HG02885 (cell line): Measurements from ENCODE around the gene KRT28.

Experiments used
- ATAC-seq: cut with Tn5 transposase; IDR thresholded peaks from one replicate; pipeline ENCODE4 v1.9.1; 2021; ENCODE audit warnings: mild to moderate bottlenecking; ENCODE audit not compliant: unreplicated experiment, poor library complexity

The KRT28 gene

GRCh38 chr17:40799859-40800258 lies at the start of gene KRT28:
KRT28 (minus strand) TSS chr17:40799959; CDS start chr17:40799893, 66 bp downstream.
- ATAC-seq: no peak

DNA sequence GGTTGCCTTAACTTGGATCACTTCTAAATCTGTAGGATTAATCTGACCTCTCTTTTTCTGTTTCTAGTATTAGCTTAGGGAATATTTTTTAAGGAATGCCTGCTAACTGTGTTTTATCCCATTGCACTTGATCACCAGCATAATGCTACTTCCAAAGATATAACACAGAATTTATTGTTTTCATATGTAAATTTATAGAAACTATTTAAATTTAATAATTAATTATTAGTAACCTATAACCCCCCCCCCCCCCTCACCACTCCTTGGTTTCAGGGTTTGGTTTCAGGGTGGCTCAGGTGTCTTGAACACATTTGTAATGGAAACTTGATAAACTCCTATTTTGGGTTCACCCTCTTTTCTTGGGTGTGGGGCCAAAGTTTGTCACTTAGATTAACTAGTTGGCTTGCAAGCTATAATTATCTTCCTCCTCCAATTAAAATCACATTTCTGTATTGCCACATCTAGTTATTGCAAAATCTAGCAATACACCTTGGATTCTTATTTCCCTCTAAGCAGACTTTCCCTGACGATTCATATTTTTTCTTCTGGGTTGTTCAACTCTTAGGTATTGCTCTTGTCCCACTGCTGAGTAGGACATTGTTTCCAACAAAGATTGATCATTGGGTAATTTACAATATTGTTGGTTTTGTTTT lies 49.0 kb upstream of the KRT28 start:
- ATAC-seq: no peak

DNA sequence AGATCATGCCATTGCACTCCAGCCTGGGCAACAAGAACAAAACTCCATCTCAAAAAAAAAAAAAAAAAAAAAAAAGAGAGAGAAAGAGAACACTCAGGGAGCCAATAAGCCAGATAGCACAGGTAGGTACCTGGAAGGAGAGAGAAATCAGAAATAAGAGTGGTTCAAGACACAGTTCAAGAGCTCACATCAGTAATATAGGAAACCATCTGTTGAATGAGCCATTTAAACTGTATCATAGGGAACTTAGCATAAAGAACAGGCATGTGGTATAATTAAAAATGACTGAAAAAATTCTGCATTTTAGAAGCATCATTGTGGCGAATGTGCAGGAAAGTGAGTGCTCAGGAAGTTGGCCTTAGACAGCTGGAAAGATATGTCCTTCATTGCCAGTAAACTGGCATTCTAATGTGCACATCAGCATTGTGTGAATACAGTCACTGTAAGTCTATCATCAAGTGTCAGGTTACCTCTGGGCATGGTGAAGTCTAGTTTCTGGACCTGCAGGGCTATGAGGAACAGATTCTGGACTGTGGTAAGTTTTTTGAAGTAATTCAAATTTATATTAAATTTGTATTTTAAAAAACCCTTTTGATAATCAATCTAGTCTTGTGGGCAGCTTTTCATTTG lies 46.9 kb upstream of the KRT28 start:
- no peak for ATAC-seq

DNA sequence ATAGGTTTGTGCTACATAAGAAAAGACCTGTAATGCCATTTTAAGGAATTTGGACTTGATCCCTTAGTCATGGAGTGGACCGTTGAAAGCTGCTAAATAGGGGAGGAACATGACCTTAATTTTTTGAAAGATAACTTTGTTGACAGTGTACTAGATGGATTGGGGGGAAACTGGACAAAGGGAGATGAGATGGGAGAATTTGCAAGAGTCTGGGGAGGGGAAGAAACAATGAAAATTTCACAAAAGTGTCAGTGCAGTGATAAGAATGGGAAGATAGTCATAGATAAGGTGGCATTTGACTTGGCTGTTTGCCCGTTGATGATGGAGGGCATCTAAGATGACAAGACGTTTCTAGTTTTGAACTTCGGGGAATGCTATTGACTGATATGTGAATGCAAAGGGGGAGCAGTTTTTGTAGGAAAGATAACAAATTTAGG lies 44.9 kb upstream of the KRT28 start:
- no peak for ATAC-seq

DNA sequence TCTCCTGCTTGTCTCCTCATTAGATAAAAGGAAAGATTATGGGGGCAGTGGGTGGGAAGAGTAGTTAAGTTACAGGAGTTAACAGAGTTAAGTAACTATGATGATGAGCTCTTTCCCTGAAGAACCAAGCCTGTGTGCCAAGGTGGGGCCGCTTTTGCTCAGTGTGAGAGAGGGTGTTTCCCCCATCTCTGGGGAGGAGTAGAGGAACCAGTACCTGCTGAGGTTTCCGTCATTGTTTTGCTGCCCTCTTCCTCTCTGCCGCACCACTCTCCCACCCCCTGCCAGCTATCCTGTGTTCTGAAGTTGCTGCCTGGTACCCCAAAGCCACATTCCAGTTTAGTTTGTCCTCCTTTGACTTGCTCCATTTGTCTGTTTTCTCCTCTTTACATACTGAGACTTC lies 43.5 kb upstream of the KRT28 start:
- no peak for ATAC-seq

- no peak for ATAC-seq
Measured at GRCh38 chr17:40841246-40841645, 41.5 kb upstream of the KRT28 start.

- no peak for ATAC-seq
Measured at GRCh38 chr17:40839194-40839593, 39.4 kb upstream of the KRT28 start.

GRCh38 chr17:40836020-40836419 lies 36.3 kb upstream of the KRT28 start:
- ATAC-seq: no peak

- ATAC-seq: no peak
Measured at GRCh38 chr17:40833882-40834281, 34.1 kb upstream of the KRT28 start.

DNA sequence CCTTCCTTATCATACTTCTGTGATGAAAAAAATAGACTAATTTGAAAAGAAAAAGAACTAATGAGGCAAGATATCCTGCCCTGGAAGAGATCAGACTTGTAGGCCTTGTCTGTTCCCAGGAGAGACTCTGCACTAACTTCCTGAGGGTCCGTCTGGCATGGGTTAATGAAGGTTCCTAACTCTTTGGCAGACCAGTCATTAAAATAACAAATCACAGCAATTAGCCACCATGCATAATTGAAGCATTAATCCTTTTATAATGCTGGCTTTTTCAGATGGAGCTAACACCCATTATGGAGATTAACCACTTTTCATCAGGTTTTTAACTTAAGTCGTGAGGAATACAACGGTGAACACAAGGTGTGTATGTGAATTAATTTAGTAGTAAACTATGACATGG lies 33.1 kb upstream of the KRT28 start:
- ATAC-seq: no peak

DNA sequence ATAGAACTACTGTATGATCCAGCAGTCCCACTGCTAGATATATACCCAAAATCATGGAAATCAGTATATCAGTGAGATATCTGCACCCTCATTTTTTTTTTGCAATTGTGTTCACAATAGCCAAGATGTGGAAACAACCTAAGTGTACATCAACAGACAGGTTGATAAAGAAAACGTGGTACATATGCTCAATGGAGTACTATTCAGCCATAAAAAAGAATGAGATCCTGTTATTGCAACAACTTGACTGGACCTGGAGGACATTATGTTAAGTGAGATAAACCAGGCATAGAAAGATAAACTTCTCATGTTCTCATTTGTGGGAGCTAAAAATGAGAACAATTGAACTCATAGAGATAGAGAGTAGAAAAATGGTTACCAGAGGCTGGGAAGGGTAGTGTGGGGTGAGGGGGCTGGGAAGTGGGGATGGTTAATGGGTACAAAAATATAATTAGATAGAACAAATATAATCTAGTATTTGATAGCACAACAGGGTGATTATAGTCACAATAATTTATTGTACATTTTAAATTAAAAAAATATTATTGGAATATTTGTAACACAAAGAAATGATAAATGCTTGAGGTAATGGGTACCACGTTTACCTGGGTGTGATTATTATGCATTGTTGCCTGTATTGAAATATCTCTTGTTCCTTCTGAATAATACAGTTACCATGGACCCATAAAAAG lies 30.5 kb upstream of the KRT28 start:
- ATAC-seq: no peak

DNA sequence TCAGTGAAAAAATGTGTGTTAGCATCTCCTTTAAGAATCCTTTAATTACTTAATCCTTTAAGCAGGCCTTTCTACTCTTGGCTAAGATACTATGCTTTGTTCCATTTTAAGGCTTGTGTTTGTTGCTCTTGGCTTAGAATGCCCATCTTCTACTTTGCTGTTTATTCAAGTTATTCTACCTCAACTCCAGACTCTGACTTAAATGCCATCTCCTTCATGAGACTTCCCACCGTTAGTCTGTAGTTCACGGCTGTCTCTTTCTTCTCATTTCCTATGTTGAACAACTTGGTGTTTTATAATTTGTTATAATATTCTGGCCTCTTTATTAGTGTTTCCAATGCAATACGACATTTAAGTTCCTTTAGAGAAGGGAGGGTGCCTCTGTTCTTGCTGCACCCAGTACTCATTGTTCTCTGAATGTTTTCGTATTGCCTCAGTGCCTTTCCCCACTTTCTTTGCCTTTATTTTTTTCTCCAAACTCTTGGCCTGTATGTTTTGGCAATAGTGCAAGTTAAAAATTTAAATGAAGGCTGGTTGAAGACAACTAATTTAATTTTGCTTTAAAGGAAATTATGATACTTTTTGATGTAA lies 28.8 kb upstream of the KRT28 start:
- ATAC-seq: no peak

GRCh38 chr17:40827746-40828453 lies 28.1 kb upstream of the KRT28 start:
- ATAC-seq: no peak

- no peak for ATAC-seq
Measured at GRCh38 chr17:40825599-40825998, 25.8 kb upstream of the KRT28 start.

DNA sequence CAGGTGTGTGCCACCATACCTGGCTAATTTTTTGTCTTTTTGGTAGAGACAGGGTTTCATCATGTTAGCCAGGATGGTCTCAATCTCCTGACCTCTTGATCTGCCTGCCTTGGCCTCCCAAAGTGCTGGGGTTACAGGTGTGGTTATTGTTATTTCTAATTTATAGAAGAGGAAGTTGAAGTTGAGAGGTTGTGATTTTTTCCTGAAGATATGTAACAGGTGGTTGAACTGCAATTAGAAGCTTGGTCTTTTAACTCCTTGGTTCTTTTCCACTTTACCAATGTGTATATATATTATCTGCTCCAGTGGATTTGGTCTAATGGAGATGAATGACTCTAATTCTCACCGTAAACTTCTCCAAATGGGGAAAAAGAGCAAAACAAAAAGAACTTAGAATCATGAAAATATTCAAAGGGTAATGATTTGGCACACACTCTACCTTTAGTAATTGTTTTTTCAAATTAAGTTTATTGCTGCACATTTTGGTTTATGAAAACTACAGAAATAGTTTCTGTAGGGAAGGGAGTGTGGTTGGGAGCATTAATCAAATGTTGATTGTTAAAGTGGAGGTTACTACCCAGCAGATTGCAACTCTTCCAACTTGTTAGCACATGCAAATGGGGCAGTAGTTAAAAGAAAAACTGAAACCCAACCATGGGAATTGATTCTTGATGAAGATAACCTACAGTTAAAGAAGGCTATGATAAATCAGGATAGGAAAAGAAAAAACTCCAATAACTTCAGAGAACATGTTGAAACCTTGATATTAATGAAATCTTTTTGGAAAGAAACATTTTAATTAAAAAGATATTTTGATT lies 24.5 kb upstream of the KRT28 start:
- ATAC-seq: no peak

DNA sequence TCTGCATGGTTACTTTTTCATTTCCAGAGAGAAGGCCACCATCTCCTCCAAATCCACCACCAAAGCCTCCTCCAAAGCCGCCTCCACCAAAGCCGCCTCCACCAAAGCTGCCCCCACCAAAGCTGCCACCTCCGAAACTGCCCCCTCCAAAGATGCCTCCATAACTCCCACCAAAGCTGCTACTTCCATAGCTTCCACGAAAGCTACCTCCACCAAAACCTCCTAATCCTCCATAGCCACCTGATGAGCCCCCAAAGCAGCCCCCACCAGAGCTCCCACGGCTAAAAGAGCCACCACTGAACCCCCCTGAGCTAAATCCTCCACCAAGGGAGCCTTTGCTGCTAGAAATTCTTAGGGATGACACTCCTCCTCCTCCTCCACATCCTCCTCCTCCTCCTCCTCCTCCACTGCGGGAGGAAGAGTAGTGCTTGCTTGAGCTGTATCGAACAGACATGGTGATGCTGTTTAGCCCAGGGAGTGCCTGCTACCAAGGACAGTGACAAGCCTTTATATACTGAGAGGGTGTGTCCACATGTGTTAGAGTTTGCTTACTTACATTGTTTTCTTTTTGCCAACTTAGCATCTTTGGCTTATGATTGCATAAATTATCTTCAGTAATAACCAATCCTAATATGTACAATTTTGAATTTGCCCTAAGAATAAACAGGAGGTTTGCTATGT lies 22.5 kb upstream of the KRT28 start, which contains the start of gene KRT10:
Gene KRT10 (minus strand): TSS at position 483 of the 681 bp plus-strand sequence. CDS start 29 bp downstream, at position 454.
- no peak for ATAC-seq

GRCh38 chr17:40821536-40821935 lies 21.8 kb upstream of the KRT28 start:
- ATAC-seq: no peak

DNA sequence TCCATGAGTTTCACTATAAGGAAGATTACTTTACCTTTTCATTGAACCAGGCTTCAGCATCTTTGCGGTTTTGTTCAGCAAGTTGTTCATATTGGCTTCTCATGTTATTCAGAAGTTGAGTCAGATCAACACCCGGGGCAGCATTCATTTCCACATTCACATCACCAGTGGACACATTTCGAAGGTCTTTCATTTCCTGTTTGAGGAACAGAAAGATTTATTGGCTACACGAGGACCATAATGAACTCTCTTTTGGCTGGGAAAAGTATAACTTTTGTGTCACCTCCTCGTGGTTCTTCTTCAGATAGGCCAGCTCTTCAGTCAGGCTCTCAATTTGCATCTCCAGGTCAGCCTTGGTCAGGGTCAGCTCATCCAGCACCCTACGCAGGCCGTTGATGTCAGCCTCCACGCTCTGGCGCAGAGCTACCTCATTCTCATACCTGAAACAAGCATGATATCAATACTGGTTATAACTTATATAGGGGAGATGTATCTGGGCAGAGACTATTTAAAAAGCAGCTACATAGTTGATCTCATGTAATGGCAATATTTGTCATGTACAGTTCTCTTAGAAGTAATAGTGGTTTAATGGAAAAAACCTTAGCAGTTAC lies 20.6 kb upstream of the KRT28 start:
- no peak for ATAC-seq
